HG02678 (cell line): Measurements from ENCODE around the gene LDLRAD4.

Experiments
- ATAC-seq: cut with Tn5 transposase; IDR thresholded peaks from one replicate; pipeline ENCODE4 v1.9.1; 2021; ENCODE audit warnings: mild to moderate bottlenecking, moderate library complexity; ENCODE audit not compliant: unreplicated experiment

Gene LDLRAD4

GRCh38 chr18:13440277-13441248, 222.0 kb downstream of the LDLRAD4 start:
- no peak for ATAC-seq

GRCh38 chr18:13441736-13442135, 223.2 kb downstream of the LDLRAD4 start:
- ATAC-seq, result no peak

GRCh38 chr18:13442451-13442850, 223.9 kb downstream of the LDLRAD4 start:
- no peak for ATAC-seq

- no peak for ATAC-seq
These were observed 225.0 kb downstream of the LDLRAD4 start for GRCh38 chr18:13443552-13443951.

GRCh38 chr18:13444430-13445240, 226.1 kb downstream of the LDLRAD4 start:
- ATAC-seq, result no peak

GRCh38 chr18:13445241-13445897, 226.8 kb downstream of the LDLRAD4 start:
- ATAC-seq, result no peak

- no peak for ATAC-seq
These were observed 227.5 kb downstream of the LDLRAD4 start for GRCh38 chr18:13446024-13446423.

- ATAC-seq, result no peak
These were observed 228.3 kb downstream of the LDLRAD4 start for GRCh38 chr18:13446610-13447461.

DNA sequence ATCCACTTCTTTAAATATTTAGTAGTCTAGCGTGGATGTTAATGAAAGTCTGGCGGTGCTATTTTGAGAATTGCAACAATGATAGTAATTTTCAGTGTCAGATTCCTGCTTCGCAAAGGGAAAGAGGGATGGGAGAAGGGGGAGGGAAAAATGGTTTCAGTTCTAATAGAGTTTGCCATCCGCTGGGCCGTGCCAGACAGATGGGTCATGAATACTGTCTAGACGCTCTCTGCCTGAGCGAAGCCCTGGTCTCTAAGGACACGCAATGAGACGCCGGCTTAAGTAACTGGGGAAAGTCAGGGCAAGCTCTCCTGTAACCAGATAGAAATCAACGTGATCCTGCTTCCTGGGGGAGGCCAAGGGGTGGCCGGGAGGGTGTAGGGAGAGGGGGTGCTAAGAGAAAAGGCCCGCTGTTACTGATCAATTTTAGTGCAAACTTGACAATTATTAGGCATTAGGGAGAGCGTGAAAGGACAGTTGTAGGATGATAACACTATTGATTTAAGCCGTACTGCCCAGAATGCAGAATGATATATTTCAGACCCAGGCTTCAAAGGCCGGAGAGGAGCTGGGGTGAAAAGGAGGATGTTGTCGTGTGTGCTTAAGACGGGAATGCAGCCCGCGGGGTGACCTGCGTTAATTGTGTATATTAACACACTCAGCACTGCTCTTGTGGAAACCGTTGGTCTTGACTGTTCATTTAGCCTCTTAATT, 229.2 kb downstream of the LDLRAD4 start:
- no peak for ATAC-seq

GRCh38 chr18:13448335-13448795, 229.8 kb downstream of the LDLRAD4 start:
- ATAC-seq, result no peak

DNA sequence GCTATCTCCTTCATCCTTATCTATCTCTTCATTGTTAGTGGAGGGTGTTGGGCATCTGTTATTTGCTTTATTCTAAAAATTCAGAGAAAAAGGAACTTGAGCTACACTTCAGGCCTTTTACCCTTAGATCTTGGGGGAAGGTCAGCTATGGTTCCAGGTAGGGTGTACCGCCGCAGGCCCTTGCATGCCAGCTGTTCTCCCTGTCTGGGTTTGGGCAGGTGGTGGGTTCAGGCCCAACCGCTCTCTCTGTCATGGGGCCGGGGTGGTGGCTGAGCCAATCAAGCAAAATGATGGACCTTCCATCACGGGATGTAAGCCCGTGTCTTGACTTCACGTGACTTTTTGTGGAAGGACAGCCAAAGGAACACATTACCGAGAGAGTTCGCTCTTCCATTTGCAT, 231.1 kb downstream of the LDLRAD4 start:
- ATAC-seq, result no peak

DNA sequence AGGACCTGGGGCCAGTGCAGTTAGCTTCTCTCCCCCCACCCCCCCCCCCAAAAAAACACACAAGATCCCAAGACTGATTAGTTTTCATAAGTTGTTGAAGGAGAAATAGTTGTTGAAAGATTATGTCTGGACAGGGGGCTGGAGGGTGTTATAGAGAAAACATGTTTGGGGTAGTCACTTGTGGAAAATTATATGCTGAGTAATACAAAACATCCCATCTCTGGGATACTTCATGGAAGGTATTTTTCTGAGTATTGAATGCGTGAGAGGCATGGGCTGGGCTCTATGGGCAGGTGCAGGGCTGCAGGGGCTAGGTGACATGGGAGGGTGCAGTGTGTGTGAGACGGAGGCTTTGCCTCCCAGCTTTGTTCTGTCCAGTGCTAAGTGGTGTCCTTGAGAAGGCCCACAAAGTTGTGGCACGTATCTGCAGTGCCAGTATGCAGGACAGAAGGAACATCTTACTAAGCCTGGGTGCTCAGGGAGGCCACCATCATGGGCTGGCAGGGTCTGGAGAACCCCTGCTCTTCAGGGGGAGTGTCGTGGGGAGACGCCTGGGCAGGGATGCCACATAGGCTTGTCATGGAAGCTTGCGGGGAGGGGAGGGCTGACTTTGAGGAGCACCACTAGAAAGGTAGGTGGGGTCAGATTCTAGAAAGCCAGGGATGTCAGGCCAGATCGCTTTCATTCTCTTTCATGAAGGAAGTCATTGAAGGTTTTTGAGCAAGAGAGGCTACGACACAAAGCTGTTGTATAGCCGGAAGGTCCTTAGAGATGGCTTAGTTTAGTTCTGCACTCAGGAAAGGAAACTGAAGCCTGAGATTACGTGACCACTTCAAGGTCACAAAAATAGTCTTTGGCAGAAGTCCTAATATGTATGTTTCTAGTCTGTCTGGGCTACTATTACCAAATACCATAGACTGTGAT, 232.0 kb downstream of the LDLRAD4 start:
- ATAC-seq, result peak; percentile 81

GRCh38 chr18:13451213-13451540, 232.6 kb downstream of the LDLRAD4 start:
- no peak for ATAC-seq

- ATAC-seq, result no peak
These were observed 233.3 kb downstream of the LDLRAD4 start for GRCh38 chr18:13451661-13452387.

GRCh38 chr18:13452388-13452811, 233.8 kb downstream of the LDLRAD4 start:
- ATAC-seq, result no peak

GRCh38 chr18:13452871-13453680, 234.5 kb downstream of the LDLRAD4 start:
- no peak for ATAC-seq

DNA sequence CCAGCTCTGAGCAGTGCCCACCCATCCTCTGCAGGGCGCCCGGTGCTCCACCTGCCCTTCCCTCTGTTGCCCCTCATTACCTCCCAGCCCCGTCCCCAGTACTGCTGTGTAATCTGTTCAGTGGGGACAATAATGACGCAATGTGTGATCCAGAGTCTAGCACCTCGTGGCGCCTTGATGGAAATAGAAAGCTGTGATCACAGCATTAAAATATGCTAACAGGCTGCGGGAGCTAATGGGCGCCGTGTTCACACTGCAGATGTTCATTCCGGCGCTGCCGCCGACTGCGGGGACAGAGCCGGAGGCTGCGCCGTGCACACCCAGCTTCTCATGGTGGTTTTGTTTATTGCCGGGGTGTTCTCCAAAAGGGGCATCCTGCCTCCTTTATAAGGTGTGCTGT, 235.2 kb downstream of the LDLRAD4 start:
- ATAC-seq, result no peak
